ENCODE measurements around the gene PAK2. TPM values are rescaled to one million over a fixed set of nuclear protein-coding genes. Genes with fewer than 3 reads are reported as not detected.
A peak's percentile ranks its signal among the peaks of the same experiment; 100 is the strongest.

Gene PAK2
- total RNA-seq, 2 experiments from 2014 or later = 79.4 to 81.2 TPM

GRCh38 chr3:196757876-196758739, 18.5 kb downstream of the PAK2 start:
- H3K27ac Mint-ChIP-seq = peak overlapping the region; percentile 84
- H3K4me3 Mint-ChIP-seq = peak overlapping the region; percentile 1
- ChIA-PET POLR2A (interaction anchor here (0.8 to 0.9 kb wide), 2 partner anchors 46 to 183 kb away, joined by 3 read pairs; partner anchors contain the start of genes CEP19 and PIGX), CTCF (no interaction called here)
- peaks cover 52% of the 10 kb centered on the region for H3K4me1 Mint-ChIP-seq (ENCODE audit: low read depth)
- H3K36me3 Mint-ChIP-seq (ENCODE audit: low read depth) = peaks cover 52% of the 10 kb centered on the region
- peak; percentile 74 for ATAC-seq
- intact Hi-C loops (cut with micrococcal nuclease) = no loop called here
- peak; percentile 53 for DNase-seq
- no peaks in the 10 kb centered on the region for H3K27me3 Mint-ChIP-seq
- TF ChIP-seq CTCF (IDR thresholded peaks at IDR 0.05) = no peak
- peaks cover 23% of the 10 kb centered on the region for H3K9me3 Mint-ChIP-seq

- ChIA-PET CTCF (no interaction called here), POLR2A (no interaction called here)
- intact Hi-C loops (cut with micrococcal nuclease) = no loop called here
- Mint-ChIP-seq H3K9me3 (peaks cover 7% of the 10 kb centered on the region), H3K4me1 (ENCODE audit: low read depth) (peaks cover 26% of the 10 kb centered on the region), H3K4me3 (no peak overlapping the region), H3K27ac (no peak overlapping the region), H3K27me3 (no peaks in the 10 kb centered on the region), H3K36me3 (ENCODE audit: low read depth) (peaks cover 23% of the 10 kb centered on the region)
- DNase-seq = no peak
- TF ChIP-seq CTCF (IDR thresholded peaks at IDR 0.05) = no peak
- ATAC-seq = no peak
These were observed 23.5 kb downstream of the PAK2 start for GRCh38 chr3:196763179-196763578.

- no peaks in the 10 kb centered on the region for H3K27me3 Mint-ChIP-seq
- no peak overlapping the region for H3K4me3 Mint-ChIP-seq
- peaks cover 7% of the 10 kb centered on the region for H3K9me3 Mint-ChIP-seq
- POLR2A ChIA-PET = no interaction called here
- intact Hi-C loops (cut with micrococcal nuclease) = no loop called here
- peaks cover 25% of the 10 kb centered on the region for H3K4me1 Mint-ChIP-seq (ENCODE audit: low read depth)
- H3K36me3 Mint-ChIP-seq (ENCODE audit: low read depth) = peaks cover 19% of the 10 kb centered on the region
- ATAC-seq (no peak), DNase-seq (no peak)
- no peak for TF ChIP-seq CTCF (IDR thresholded peaks at IDR 0.05)
- CTCF ChIA-PET = no interaction called here
- H3K27ac Mint-ChIP-seq = no peak overlapping the region
These were observed 25.8 kb downstream of the PAK2 start for GRCh38 chr3:196765454-196765853.

- peaks cover 2% of the 10 kb centered on the region for H3K9me3 Mint-ChIP-seq
- H3K27me3 Mint-ChIP-seq = no peaks in the 10 kb centered on the region
- POLR2A ChIA-PET = no interaction called here
- H3K36me3 Mint-ChIP-seq (ENCODE audit: low read depth) = peaks cover 16% of the 10 kb centered on the region
- peaks cover 53% of the 10 kb centered on the region for H3K4me1 Mint-ChIP-seq (ENCODE audit: low read depth)
- CTCF ChIA-PET = no interaction called here
- DNase-seq (no peak), ATAC-seq (no peak)
- intact Hi-C loops (cut with micrococcal nuclease) = no loop called here
- no peak for TF ChIP-seq CTCF (IDR thresholded peaks at IDR 0.05)
- no peak overlapping the region for H3K4me3 Mint-ChIP-seq
- no peak overlapping the region for H3K27ac Mint-ChIP-seq
These were observed 31.4 kb downstream of the PAK2 start for GRCh38 chr3:196771067-196771466.

- ATAC-seq (no peak), DNase-seq (no peak)
- Mint-ChIP-seq H3K4me3 (no peak overlapping the region), H3K4me1 (ENCODE audit: low read depth) (peaks cover 62% of the 10 kb centered on the region), H3K36me3 (ENCODE audit: low read depth) (peaks cover 22% of the 10 kb centered on the region), H3K9me3 (peaks cover 2% of the 10 kb centered on the region), H3K27ac (no peak overlapping the region), H3K27me3 (no peaks in the 10 kb centered on the region)
- intact Hi-C loops (cut with micrococcal nuclease) = no loop called here
- CTCF ChIA-PET = interaction anchor here (0.6 kb wide), 1 partner anchor 87 kb away, joined by 3 read pairs; no protein-coding TSS in a partner anchor
- TF ChIP-seq CTCF (IDR thresholded peaks at IDR 0.05) = no peak
- POLR2A ChIA-PET = interaction anchor here (0.9 kb wide), 1 partner anchor 32 kb away, joined by 3 read pairs; no protein-coding TSS in a partner anchor
These were observed 32.4 kb downstream of the PAK2 start for GRCh38 chr3:196772102-196772501.

Measured in activated CD8-positive, alpha-beta T cell treated with anti-CD3 and anti-CD28 coated beads for 36 hours (primary cell).